ENCODE results near the gene DCAF12. TPM values are rescaled to one million over a fixed set of nuclear protein-coding genes. Genes with fewer than 3 reads are reported as not detected.
A peak's percentile ranks its signal among the peaks of the same experiment; 100 is the strongest.

Gene DCAF12
- total RNA-seq, 3 donors from 2014 or later: 28.7 to 43.0 (median 34.0) TPM

- no peaks in the 10 kb centered on the region for H3K4me1 ChIP-seq (ENCODE audit: low read depth)
- no peak for DNase-seq
- intact Hi-C loops (cut with DNase I, micrococcal nuclease): no loop called here
- no peaks in the 10 kb centered on the region for H3K9me3 ChIP-seq
- H3K4me3 ChIP-seq: no peak overlapping the region
- no peaks in the 10 kb centered on the region for H3K36me3 ChIP-seq (ENCODE audit: low read depth)
- ATAC-seq: no peak
- no peak for TF ChIP-seq CTCF (IDR thresholded peaks at IDR 0.05)
Observed at GRCh38 chr9:34059954-34060353, 66.5 kb downstream of the DCAF12 start.

GRCh38 chr9:34059281-34059680, 67.2 kb downstream of the DCAF12 start:
- TF ChIP-seq CTCF (IDR thresholded peaks at IDR 0.05): no peak
- ATAC-seq: no peak
- no peaks in the 10 kb centered on the region for H3K36me3 ChIP-seq (ENCODE audit: low read depth)
- intact Hi-C loops (cut with DNase I, micrococcal nuclease): no loop called here
- H3K4me3 ChIP-seq: no peak overlapping the region
- no peaks in the 10 kb centered on the region for H3K9me3 ChIP-seq
- DNase-seq: no peak
- no peaks in the 10 kb centered on the region for H3K4me1 ChIP-seq (ENCODE audit: low read depth)

- peaks cover 13% of the 10 kb centered on the region for H3K4me1 ChIP-seq (ENCODE audit: low read depth)
- intact Hi-C loops (cut with DNase I, micrococcal nuclease): no loop called here
- H3K4me3 ChIP-seq: peak overlapping the region; percentile 66
- ATAC-seq (no peak), DNase-seq (peak in 2 of 3 donors; percentile 17 to 59)
- no peak for TF ChIP-seq CTCF (IDR thresholded peaks at IDR 0.05)
- H3K9me3 ChIP-seq: no peaks in the 10 kb centered on the region
- no peaks in the 10 kb centered on the region for H3K36me3 ChIP-seq (ENCODE audit: low read depth)
Observed at GRCh38 chr9:34049630-34050384, 76.7 kb downstream of the DCAF12 start.

GRCh38 chr9:34048727-34049629, 77.5 kb downstream of the DCAF12 start, which contains the start of gene UBAP2:
Gene UBAP2, minus strand, starts transcription at chr9:34048887. Its CDS starts 31,739 bp downstream, at chr9:34017148.
- TF ChIP-seq CTCF (IDR thresholded peaks at IDR 0.05): no peak
- ATAC-seq (peak; percentile 91), DNase-seq (peak; percentile 97 to 99 (median 99))
- intact Hi-C loops (cut with DNase I, micrococcal nuclease): no loop called here
- H3K4me1 ChIP-seq (ENCODE audit: low read depth): peaks cover 13% of the 10 kb centered on the region
- H3K36me3 ChIP-seq (ENCODE audit: low read depth): no peaks in the 10 kb centered on the region
- H3K4me3 ChIP-seq: peak within 1 kb of the TSS; percentile 66
- no peaks in the 10 kb centered on the region for H3K9me3 ChIP-seq

GRCh38 chr9:34047864-34048726, 78.4 kb downstream of the DCAF12 start:
- no peak for TF ChIP-seq CTCF (IDR thresholded peaks at IDR 0.05)
- ATAC-seq (peak; percentile 46), DNase-seq (peak; percentile 67 to 81 (median 77))
- Histone ChIP-seq H3K36me3 (ENCODE audit: low read depth) (no peaks in the 10 kb centered on the region), H3K9me3 (no peaks in the 10 kb centered on the region), H3K4me3 (peak overlapping the region; percentile 66), H3K4me1 (ENCODE audit: low read depth) (peaks cover 13% of the 10 kb centered on the region)
- intact Hi-C loops (cut with DNase I, micrococcal nuclease): no loop called here
